WTC11 (cell line): ENCODE measurements around the gene TBC1D24. TPM values are rescaled to one million over a fixed set of nuclear protein-coding genes. Genes with fewer than 3 reads are reported as not detected.

ENCODE experiments used
- ATAC-seq: fragments of 200-7000 bp; cut with Tn5 transposase; 2 replicates; pipeline ENCODE4 v1.10.0; 2021; ENCODE audit warnings: mild to moderate bottlenecking, moderate library complexity
- CTCF ChIA-PET: fragments of 300-600 bp; sonication (Branson Sonifier 250); formaldehyde crosslinking; loops from one replicate; lab custom pipeline; 2021; ENCODE audit warnings: antibody characterized with exemption; lab: Charles Lee
- POLR2A ChIA-PET: fragments of 350-600 bp; sonication (Branson Sonifier 250); formaldehyde crosslinking; loops from one replicate; lab custom pipeline; 2021; ENCODE audit warnings: antibody characterized with exemption; lab: Charles Lee
- DNase-seq: peaks from one replicate; pipeline ENCODE4 v3.0.0; 2021; ENCODE audit warnings: low spot score
- H3K27ac Mint-ChIP-seq: 2 replicates; pipeline ENCODE4 v1.8.0; 2021; ENCODE audit warnings: mixed read lengths
- H3K27me3 Mint-ChIP-seq: 2 replicates; pipeline ENCODE4 v1.8.0; 2021; ENCODE audit warnings: low read depth, mild to moderate bottlenecking, moderate library complexity, mixed read lengths
- H3K36me3 Mint-ChIP-seq: 2 replicates; pipeline ENCODE4 v1.8.0; 2021; ENCODE audit warnings: mixed read lengths
- H3K4me1 Mint-ChIP-seq: 2 replicates; pipeline ENCODE4 v1.8.0; 2022; ENCODE audit warnings: mixed read lengths
- H3K4me3 Mint-ChIP-seq: 2 replicates; pipeline ENCODE4 v1.8.0; 2021; ENCODE audit warnings: mild to moderate bottlenecking, moderate library complexity, mixed read lengths
- H3K9me3 Mint-ChIP-seq: 2 replicates; pipeline ENCODE4 v1.8.0; 2021; ENCODE audit warnings: mixed read lengths
- FOXP4 ChIP-seq: sonication (generic); formaldehyde crosslinking; IDR thresholded peaks from 2 replicates; pipeline ENCODE4 v1.8.0; 2022; ENCODE audit warnings: mild to moderate bottlenecking, missing genetic modification reagents
- GABPB1 ChIP-seq: sonication (generic); formaldehyde crosslinking; IDR thresholded peaks from 2 replicates; pipeline ENCODE4 v1.8.1; 2023; ENCODE audit warnings: mild to moderate bottlenecking, missing genetic modification reagents
- JUN ChIP-seq: sonication (generic); formaldehyde crosslinking; IDR thresholded peaks from 2 replicates; pipeline ENCODE4 v1.8.0; 2023; ENCODE audit warnings: mild to moderate bottlenecking, missing genetic modification reagents
- KAT7 ChIP-seq: sonication (generic); formaldehyde crosslinking; IDR thresholded peaks from 2 replicates; pipeline ENCODE4 v1.8.1; 2023; ENCODE audit warnings: missing genetic modification reagents, mild to moderate bottlenecking, borderline replicate concordance
- MYBL2 ChIP-seq: sonication (generic); formaldehyde crosslinking; IDR thresholded peaks from 2 replicates; pipeline ENCODE4 v1.8.1; 2023; ENCODE audit warnings: mild to moderate bottlenecking, moderate library complexity, missing genetic modification reagents
- NR2C2 ChIP-seq: sonication (generic); formaldehyde crosslinking; IDR thresholded peaks from 2 replicates; pipeline ENCODE4 v1.8.0; 2022; ENCODE audit warnings: mild to moderate bottlenecking, missing genetic modification reagents
- NR3C1 ChIP-seq: sonication (generic); formaldehyde crosslinking; conservative IDR thresholded peaks from 2 replicates; pipeline ENCODE4 v1.8.1; 2023; ENCODE audit warnings: low read depth, mild to moderate bottlenecking, missing genetic modification reagents
- PRDM15 ChIP-seq: sonication (generic); formaldehyde crosslinking; IDR thresholded peaks from 2 replicates; pipeline ENCODE4 v1.8.0; 2022; ENCODE audit warnings: missing genetic modification reagents
- SP1 ChIP-seq: sonication (generic); formaldehyde crosslinking; conservative IDR thresholded peaks from 2 replicates; pipeline ENCODE4 v1.8.1; 2022; ENCODE audit warnings: missing genetic modification reagents
- ZBTB21 ChIP-seq: sonication (generic); formaldehyde crosslinking; IDR thresholded peaks from 2 replicates; pipeline ENCODE4 v1.8.1; 2023; ENCODE audit warnings: mild to moderate bottlenecking, missing genetic modification reagents, borderline replicate concordance
- ZBTB43 ChIP-seq: sonication (generic); formaldehyde crosslinking; IDR thresholded peaks from 2 replicates; pipeline ENCODE4 v1.8.1; 2023; ENCODE audit warnings: mild to moderate bottlenecking, missing genetic modification reagents
- ZNF121 ChIP-seq: sonication (generic); formaldehyde crosslinking; IDR thresholded peaks from 2 replicates; pipeline ENCODE4 v1.8.0; 2023; ENCODE audit warnings: missing genetic modification reagents
- ZNF138 ChIP-seq: sonication (generic); formaldehyde crosslinking; conservative IDR thresholded peaks from 2 replicates; pipeline ENCODE4 v1.8.1; 2022; ENCODE audit warnings: mild to moderate bottlenecking, moderate library complexity, missing genetic modification reagents
- ZNF232 ChIP-seq: sonication (generic); formaldehyde crosslinking; IDR thresholded peaks from 2 replicates; pipeline ENCODE4 v1.8.0; 2022; ENCODE audit warnings: mild to moderate bottlenecking, missing genetic modification reagents
- ZNF263 ChIP-seq: sonication (generic); formaldehyde crosslinking; IDR thresholded peaks from 2 replicates; pipeline ENCODE4 v1.8.1; 2022; ENCODE audit warnings: low read depth, mild to moderate bottlenecking, moderate library complexity, missing genetic modification reagents
- ZNF532 ChIP-seq: fragments of 250-450 bp; sonication (Bioruptor Pico); IDR thresholded peaks from 2 replicates; pipeline ENCODE4 v1.9.0; 2021; ENCODE audit warnings: mild to moderate bottlenecking, borderline replicate concordance
- ZSCAN18 ChIP-seq: fragments of 250-450 bp; sonication (Bioruptor Pico); IDR thresholded peaks from 2 replicates; pipeline ENCODE4 v2.1.2; 2022; ENCODE audit warnings: mild to moderate bottlenecking, moderate library complexity
- total RNA-seq: library from RNA; stranded (reverse); gene quantifications from 3 replicates; pipeline ENCODE4 v1.2.3, GENCODE V29; 2021

Gene TBC1D24
- total RNA-seq, 1 experiment from 2014 or later, result 21.0 TPM

- no peak for ATAC-seq
- H3K27me3 Mint-ChIP-seq, result no peaks in the 10 kb centered on the region
- peak overlapping the region; percentile 49 for H3K4me3 Mint-ChIP-seq
- TF ChIP-seq FOXP4 (CRISPR knock-in tag), result no peak
- H3K9me3 Mint-ChIP-seq, result no peaks in the 10 kb centered on the region
- H3K27ac Mint-ChIP-seq, result no peak overlapping the region
- ChIA-PET CTCF (interaction anchor here (0.5 to 3.5 kb wide), 59 partner anchors 10 to 498 kb away, joined by 3 to 57 read pairs (median 6); partner anchors contain the start of genes ABCA3, AMDHD2, ATP6V0C and CCNF), POLR2A (interaction anchor here (0.6 to 1.5 kb wide), 8 partner anchors 18 to 347 kb away, joined by 3 to 13 read pairs (median 4); partner anchors contain the start of genes AMDHD2, ECI1, NTN3 and PDPK1)
- no peak for DNase-seq
- peaks cover 5% of the 10 kb centered on the region for H3K36me3 Mint-ChIP-seq
- peaks cover 4% of the 10 kb centered on the region for H3K4me1 Mint-ChIP-seq
Observed at GRCh38 chr16:2501946-2502895, 27.3 kb downstream of the TBC1D24 start.

GRCh38 chr16:2505695-2506094 is 30.8 kb downstream of the TBC1D24 start:
- Mint-ChIP-seq H3K9me3 (no peaks in the 10 kb centered on the region), H3K27ac (peak overlapping the region; percentile 6), H3K36me3 (no peaks in the 10 kb centered on the region), H3K4me3 (no peak overlapping the region), H3K27me3 (no peaks in the 10 kb centered on the region; the same call in 1 of the 2 replicates), H3K4me1 (peaks cover 8% of the 10 kb centered on the region)
- DNase-seq (no peak), ATAC-seq (no peak)
- TF ChIP-seq ZNF121 (CRISPR knock-in tag) (no peak), ZNF232 (no peak), SP1 (CRISPR knock-in tag) (no peak), KAT7 (CRISPR knock-in tag) (no peak), NR2C2 (no peak), ZNF532 (CRISPR knock-in tag) (no peak), NR3C1 (CRISPR knock-in tag) (no peak), ZBTB21 (no peak), PRDM15 (no peak), ZNF263 (CRISPR knock-in tag) (no peak), GABPB1 (CRISPR knock-in tag) (no peak), ZBTB43 (no peak), ZNF138 (CRISPR knock-in tag) (no peak), JUN (CRISPR knock-in tag) (no peak), ZSCAN18 (no peak), MYBL2 (CRISPR knock-in tag) (no peak)
- CTCF ChIA-PET, result no interaction called here
- POLR2A ChIA-PET, result no interaction called here
